GM10248 (cell line): ENCODE results near the gene UPK1A.
"Not testable (repeated sequence)": the region's sequence is repeated elsewhere in the genome, so short reads cannot be mapped to it uniquely, and the experiment has no call there.

ENCODE experiments used
- CTCF ChIA-PET: fragments of 300-600 bp; sonication (Branson Sonifier 250); formaldehyde crosslinking; extraction: SDS; loops from one replicate; lab custom pipeline; 2021; ENCODE audit warnings: antibody characterized with exemption; lab: Yijun Ruan, JAX
- POLR2A ChIA-PET: fragments of 350-650 bp; sonication (Branson Sonifier 250); formaldehyde crosslinking; extraction: SDS; loops from one replicate; lab custom pipeline; 2020; ENCODE audit warnings: antibody characterized with exemption; lab: Yijun Ruan, JAX
- DNase-seq: peaks from one replicate; pipeline ENCODE4 v3.0.0; 2012; ENCODE audit errors: extremely low spot score
- CTCF ChIP-seq: IDR thresholded peaks from 2 replicates; pipeline ENCODE4 v1.5.1; 2012; ENCODE audit warnings: mild to moderate bottlenecking, low read depth; ENCODE audit errors: extremely low read depth, missing control alignments, control extremely low read depth

Gene UPK1A

GRCh38 chr19:35721374-35721773 lies 55.1 kb downstream of the UPK1A start:
- CTCF ChIA-PET = interaction anchor here (1.1 to 1.3 kb wide), 2 partner anchors 19 to 23 kb away, joined by 3 to 5 read pairs; partner anchors contain the start of gene U2AF1L4
- DNase-seq = no peak
- POLR2A ChIA-PET = interaction anchor here (0.8 to 1.9 kb wide), 2 partner anchors 13 to 19 kb away, joined by 3 to 7 read pairs; no protein-coding TSS in a partner anchor
- TF ChIP-seq CTCF = no peak

GRCh38 chr19:35722461-35722860 lies 56.1 kb downstream of the UPK1A start:
- ChIA-PET CTCF (no interaction called here), POLR2A (interaction anchor here (1.8 kb wide), 1 partner anchor 18 kb away, joined by 7 read pairs; no protein-coding TSS in a partner anchor)
- no peak for DNase-seq

GRCh38 chr19:35722897-35723296 lies 56.6 kb downstream of the UPK1A start:
- ChIA-PET CTCF (interaction anchor here (1.0 to 3.0 kb wide), 2 partner anchors 13 to 17 kb away, joined by 3 to 20 read pairs; no protein-coding TSS in a partner anchor), POLR2A (interaction anchor here (0.7 to 1.8 kb wide), 3 partner anchors 11 to 21 kb away, joined by 3 to 15 read pairs (median 7); no protein-coding TSS in a partner anchor)

More at GRCh38 chr19:35722461-35722860, 56.1 kb downstream of the UPK1A start:
- TF ChIP-seq CTCF = no peak

GRCh38 chr19:35723671-35724070 lies 57.4 kb downstream of the UPK1A start:
- POLR2A ChIA-PET = interaction anchor here (0.7 to 1.8 kb wide), 4 partner anchors 9 to 20 kb away, joined by 3 to 15 read pairs (median 6); no protein-coding TSS in a partner anchor
- CTCF ChIA-PET = interaction anchor here (0.9 to 3.0 kb wide), 3 partner anchors 12 to 29 kb away, joined by 3 to 20 read pairs (median 5); no protein-coding TSS in a partner anchor
- DNase-seq = no peak
- no peak for TF ChIP-seq CTCF

More at GRCh38 chr19:35722897-35723296, 56.6 kb downstream of the UPK1A start:
- no peak for DNase-seq
- TF ChIP-seq CTCF = no peak

- not testable (repeated sequence) for DNase-seq
- CTCF ChIA-PET = interaction anchor here (0.9 to 3.0 kb wide), 2 partner anchors 12 to 30 kb away, joined by 5 to 20 read pairs; no protein-coding TSS in a partner anchor
- POLR2A ChIA-PET = interaction anchor here (0.5 to 1.8 kb wide), 8 partner anchors 8 to 30 kb away, joined by 3 to 7 read pairs (median 4); partner anchors contain the start of gene LIN37
Measured at GRCh38 chr19:35724132-35724531, 57.8 kb downstream of the UPK1A start.

- POLR2A ChIA-PET = interaction anchor here (0.5 to 1.8 kb wide), 6 partner anchors 13 to 30 kb away, joined by 3 to 6 read pairs (median 3); partner anchors contain the start of gene LIN37
- no peak for TF ChIP-seq CTCF
- CTCF ChIA-PET = interaction anchor here (3.0 kb wide), 1 partner anchor 11 kb away, joined by 20 read pairs; no protein-coding TSS in a partner anchor
- DNase-seq = no peak
Measured at GRCh38 chr19:35724560-35724959, 58.2 kb downstream of the UPK1A start.
